ENCODE data around the gene CEP164.
A peak's percentile ranks its signal among the peaks of the same experiment; 100 is the strongest.

The CEP164 gene

DNA sequence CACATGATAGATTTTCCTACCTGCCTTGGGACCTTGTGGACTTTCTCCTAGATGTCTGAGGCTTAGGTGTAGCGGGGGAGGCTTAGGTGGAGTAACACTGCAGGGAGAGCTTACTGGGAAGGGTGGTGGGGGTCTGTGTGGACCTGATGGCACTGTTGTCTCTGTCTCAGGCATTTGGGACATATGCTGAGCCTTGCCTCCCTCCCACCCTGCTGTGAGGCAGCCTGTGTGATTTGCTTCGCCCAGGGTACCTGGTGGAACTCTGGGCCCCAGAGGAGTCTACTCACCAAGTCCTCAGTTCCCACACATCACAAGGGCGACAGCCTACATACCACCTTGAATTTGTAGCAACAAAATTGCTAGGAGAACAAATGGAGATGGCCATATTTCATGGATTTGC is 80.7 kb downstream of the CEP164 start:
- peak overlapping the region in 1 of 2 experiments; percentile 14 for H3K23ac ChIP-seq (ENCODE audit: low read length in 2 of 2)
- H3K4me2 ChIP-seq (ENCODE audit: low read length, poor library complexity, severe bottlenecking), result no peak overlapping the region
- no peak overlapping the region for H4K91ac ChIP-seq (ENCODE audit: low read length)
- 90% methylated on average over 2 of the region's 3 CpGs for WGBS
- H4K8ac ChIP-seq (ENCODE audit: low read length), result no peak overlapping the region
- no peaks in the 10 kb centered on the region for H3K79me1 ChIP-seq (replicated peaks; ENCODE audit: low read length, poor library complexity, severe bottlenecking)
- peaks cover 17% of the 10 kb centered on the region for H3K9me3 ChIP-seq (ENCODE audit: control insufficient read depth, low read length)
- no peak overlapping the region for H2AK5ac ChIP-seq (ENCODE audit: low read length, severe bottlenecking)
- no peak overlapping the region for H3K9ac ChIP-seq (ENCODE audit: low read length)
- H3K36me3 ChIP-seq (ENCODE audit: control insufficient read depth in 1 of 2, insufficient read depth in 2 of 2, low read depth in 1 of 2, low read length in 2 of 2), result peaks cover 63 to 87% of the 10 kb centered on the region in 2 experiments
- no peak overlapping the region for H3K4ac ChIP-seq (ENCODE audit: low read depth in 1 of 2, low read length in 2 of 2)
- no peak overlapping the region for H2BK120ac ChIP-seq (ENCODE audit: low read depth, low read length)
- no peak overlapping the region for H3K27ac ChIP-seq (ENCODE audit: low read length, poor library complexity, severe bottlenecking)
- no peak overlapping the region for H2AFZ ChIP-seq (ENCODE audit: low read depth, low read length)
- no peak overlapping the region for H2BK12ac ChIP-seq (ENCODE audit: low read length in 2 of 2)
- DNase-seq, result no peak
- H3K14ac ChIP-seq (ENCODE audit: low read length in 2 of 2), result no peak overlapping the region
- H3K18ac ChIP-seq (ENCODE audit: low read depth in 1 of 2, low read length in 2 of 2), result no peak overlapping the region
- H3K27me3 ChIP-seq (ENCODE audit: control insufficient read depth in 1 of 2, insufficient read depth in 1 of 2, low read length in 2 of 2), result no peaks in the 10 kb centered on the region
- no peak overlapping the region for H3K4me3 ChIP-seq (ENCODE audit: insufficient read depth in 1 of 2, low read depth in 1 of 2, low read length in 2 of 2)
- no peak overlapping the region for H2BK5ac ChIP-seq (ENCODE audit: low read depth, low read length, poor library complexity, severe bottlenecking)
- H2BK15ac ChIP-seq (ENCODE audit: low read depth, poor library complexity, severe bottlenecking), result no peak overlapping the region
- H3K4me1 ChIP-seq (ENCODE audit: control insufficient read depth, insufficient read depth, low read depth, low read length), result peaks cover 6% of the 10 kb centered on the region

DNA sequence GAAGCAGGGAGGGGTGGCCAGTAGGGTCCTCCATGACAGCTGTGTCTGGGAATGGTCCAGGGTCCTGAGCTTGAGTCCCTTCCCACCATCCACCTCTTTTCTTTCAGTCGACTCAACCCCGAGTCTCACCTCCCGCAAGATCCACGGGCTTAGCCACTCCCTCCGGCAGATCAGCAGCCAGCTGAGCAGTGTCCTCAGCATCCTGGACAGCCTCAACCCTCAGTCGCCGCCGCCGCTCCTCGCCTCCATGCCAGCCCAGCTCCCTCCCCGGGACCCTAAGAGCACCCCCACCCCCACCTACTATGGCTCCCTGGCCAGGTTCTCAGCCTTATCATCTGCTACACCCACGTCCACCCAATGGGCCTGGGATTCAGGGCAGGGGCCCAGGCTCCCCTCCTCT is 81.9 kb downstream of the CEP164 start:
- peaks cover 6% of the 10 kb centered on the region for H3K4me1 ChIP-seq (ENCODE audit: control insufficient read depth, insufficient read depth, low read depth, low read length)

DNA sequence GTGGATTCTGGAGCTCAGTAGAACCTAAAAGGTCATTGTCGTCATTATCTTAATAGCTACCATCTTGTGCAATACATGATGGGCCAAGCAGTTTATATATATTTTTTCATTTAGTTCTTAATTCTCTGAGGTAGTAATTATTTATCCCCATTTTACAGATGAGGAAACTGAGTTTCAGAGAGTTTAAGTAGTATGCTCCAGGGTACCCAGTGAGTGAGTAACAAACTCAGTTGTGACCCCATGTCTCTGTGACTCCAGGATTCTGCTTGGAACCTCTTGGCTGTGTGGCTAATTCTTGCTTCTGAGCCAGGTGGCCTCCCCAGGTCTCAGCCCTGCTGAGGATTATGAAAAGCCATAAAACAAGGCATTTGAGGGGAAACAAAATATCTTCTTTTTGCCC is 82.6 kb downstream of the CEP164 start:
- H3K18ac ChIP-seq (ENCODE audit: low read depth in 1 of 2, low read length in 2 of 2), result no peak overlapping the region
- H3K27ac ChIP-seq (ENCODE audit: low read length, poor library complexity, severe bottlenecking), result no peak overlapping the region
- WGBS, result no CpG with 5 or more reads among the region's 1 CpG
- no peak overlapping the region for H3K14ac ChIP-seq (ENCODE audit: low read length in 2 of 2)
- H3K27me3 ChIP-seq (ENCODE audit: control insufficient read depth in 1 of 2, insufficient read depth in 1 of 2, low read length in 2 of 2), result no peaks in the 10 kb centered on the region
- H3K9me3 ChIP-seq (ENCODE audit: control insufficient read depth, low read length), result peaks cover 12% of the 10 kb centered on the region
- no peaks in the 10 kb centered on the region for H3K79me1 ChIP-seq (replicated peaks; ENCODE audit: low read length, poor library complexity, severe bottlenecking)
- H2BK15ac ChIP-seq (ENCODE audit: low read depth, poor library complexity, severe bottlenecking), result no peak overlapping the region
- no peak overlapping the region for H4K8ac ChIP-seq (ENCODE audit: low read length)
- no peak overlapping the region for H2AK5ac ChIP-seq (ENCODE audit: low read length, severe bottlenecking)
- no peak overlapping the region for H3K9ac ChIP-seq (ENCODE audit: low read length)
- H2AFZ ChIP-seq (ENCODE audit: low read depth, low read length), result no peak overlapping the region
- no peak overlapping the region for H3K4ac ChIP-seq (ENCODE audit: low read depth in 1 of 2, low read length in 2 of 2)
- no peak overlapping the region for H3K4me2 ChIP-seq (ENCODE audit: low read length, poor library complexity, severe bottlenecking)
- no peak overlapping the region for H4K91ac ChIP-seq (ENCODE audit: low read length)
- no peak for DNase-seq
- no peak overlapping the region for H3K4me3 ChIP-seq (ENCODE audit: insufficient read depth in 1 of 2, low read depth in 1 of 2, low read length in 2 of 2)
- peaks cover 56 to 79% of the 10 kb centered on the region in 2 experiments for H3K36me3 ChIP-seq (ENCODE audit: control insufficient read depth in 1 of 2, insufficient read depth in 2 of 2, low read depth in 1 of 2, low read length in 2 of 2)
- peaks cover 6% of the 10 kb centered on the region for H3K4me1 ChIP-seq (ENCODE audit: control insufficient read depth, insufficient read depth, low read depth, low read length)
- no peak overlapping the region for H2BK5ac ChIP-seq (ENCODE audit: low read depth, low read length, poor library complexity, severe bottlenecking)
- H2BK12ac ChIP-seq (ENCODE audit: low read length in 2 of 2), result no peak overlapping the region
- H3K23ac ChIP-seq (ENCODE audit: low read length in 2 of 2), result no peak overlapping the region
- H2BK120ac ChIP-seq (ENCODE audit: low read depth, low read length), result no peak overlapping the region

More for the DNA sequence above, 81.9 kb downstream of the CEP164 start:
- no peak overlapping the region for H3K27ac ChIP-seq (ENCODE audit: low read length, poor library complexity, severe bottlenecking)
- no peak overlapping the region for H3K18ac ChIP-seq (ENCODE audit: low read depth in 1 of 2, low read length in 2 of 2)
- H3K36me3 ChIP-seq (ENCODE audit: control insufficient read depth in 1 of 2, insufficient read depth in 2 of 2, low read depth in 1 of 2, low read length in 2 of 2), result peaks cover 63 to 84% of the 10 kb centered on the region in 2 experiments
- no peak overlapping the region for H3K14ac ChIP-seq (ENCODE audit: low read length in 2 of 2)
- H2AFZ ChIP-seq (ENCODE audit: low read depth, low read length), result no peak overlapping the region
- H3K23ac ChIP-seq (ENCODE audit: low read length in 2 of 2), result no peak overlapping the region
- H3K4me3 ChIP-seq (ENCODE audit: insufficient read depth in 1 of 2, low read depth in 1 of 2, low read length in 2 of 2), result no peak overlapping the region
- no peak overlapping the region for H2BK5ac ChIP-seq (ENCODE audit: low read depth, low read length, poor library complexity, severe bottlenecking)
- no peak overlapping the region for H2BK15ac ChIP-seq (ENCODE audit: low read depth, poor library complexity, severe bottlenecking)
- no peak overlapping the region for H2BK12ac ChIP-seq (ENCODE audit: low read length in 2 of 2)
- peaks cover 17% of the 10 kb centered on the region for H3K9me3 ChIP-seq (ENCODE audit: control insufficient read depth, low read length)
- H4K8ac ChIP-seq (ENCODE audit: low read length), result no peak overlapping the region
- H3K9ac ChIP-seq (ENCODE audit: low read length), result no peak overlapping the region
- H2AK5ac ChIP-seq (ENCODE audit: low read length, severe bottlenecking), result no peak overlapping the region
- no peak overlapping the region for H2BK120ac ChIP-seq (ENCODE audit: low read depth, low read length)
- WGBS, result 97% methylated on average over 12 of the region's 12 CpGs
- no peak overlapping the region for H4K91ac ChIP-seq (ENCODE audit: low read length)
- no peak overlapping the region for H3K4ac ChIP-seq (ENCODE audit: low read depth in 1 of 2, low read length in 2 of 2)
- H3K4me2 ChIP-seq (ENCODE audit: low read length, poor library complexity, severe bottlenecking), result no peak overlapping the region
- DNase-seq, result no peak
- no peaks in the 10 kb centered on the region for H3K27me3 ChIP-seq (ENCODE audit: control insufficient read depth in 1 of 2, insufficient read depth in 1 of 2, low read length in 2 of 2)
- no peaks in the 10 kb centered on the region for H3K79me1 ChIP-seq (replicated peaks; ENCODE audit: low read length, poor library complexity, severe bottlenecking)

DNA sequence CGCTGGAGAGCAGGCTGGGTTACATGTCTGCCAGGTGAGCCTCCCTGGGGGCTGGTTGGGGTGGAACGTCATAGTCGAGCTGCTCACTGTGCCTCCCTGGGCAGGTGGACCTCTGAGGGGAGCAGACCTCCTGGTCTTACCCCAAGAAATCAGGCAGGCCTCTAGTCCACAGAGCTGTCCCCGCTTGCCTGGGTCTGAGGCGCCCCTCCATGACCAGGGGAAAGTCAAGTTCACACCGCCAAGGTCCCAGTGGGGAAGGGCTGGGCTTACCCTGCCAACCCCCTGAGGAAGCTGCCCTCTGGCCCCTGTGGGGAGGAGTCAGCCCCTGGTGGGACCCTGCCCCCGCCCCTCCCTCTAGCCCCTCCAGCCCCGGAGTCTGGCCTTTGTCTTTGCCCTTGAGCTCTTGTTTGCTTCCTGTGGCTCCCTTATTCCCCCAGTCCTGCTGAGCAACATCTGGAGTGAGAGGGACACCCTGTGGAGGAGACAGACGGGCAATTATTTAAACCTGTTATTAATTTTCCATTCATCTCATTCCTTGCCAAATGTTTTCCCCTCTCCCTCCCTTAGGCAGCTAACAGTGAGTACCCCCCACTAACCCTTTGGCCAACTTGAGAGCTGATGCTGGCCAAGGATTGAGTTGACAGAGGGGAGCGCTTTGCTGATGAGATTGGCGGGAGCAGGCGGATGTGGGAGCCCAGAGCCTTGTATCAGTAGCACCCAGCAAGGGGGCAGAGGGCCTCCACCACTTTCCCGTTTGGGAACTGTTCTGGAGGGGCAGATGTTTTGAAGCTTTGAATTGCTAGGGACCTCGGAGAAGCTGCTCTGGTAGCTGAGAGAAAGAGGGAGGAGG is 83.4 kb downstream of the CEP164 start:
- Histone ChIP-seq H3K18ac (ENCODE audit: low read depth in 1 of 2, low read length in 2 of 2) (no peak overlapping the region), H2BK120ac (ENCODE audit: low read depth, low read length) (no peak overlapping the region), H3K27me3 (ENCODE audit: control insufficient read depth in 1 of 2, insufficient read depth in 1 of 2, low read length in 2 of 2) (no peaks in the 10 kb centered on the region)

More for the DNA sequence above, 83.4 kb downstream of the CEP164 start:
- Histone ChIP-seq H3K79me1 (replicated peaks; ENCODE audit: low read length, poor library complexity, severe bottlenecking) (no peaks in the 10 kb centered on the region), H2AFZ (ENCODE audit: low read depth, low read length) (no peak overlapping the region), H3K14ac (ENCODE audit: low read length in 2 of 2) (no peak overlapping the region), H4K8ac (ENCODE audit: low read length) (no peak overlapping the region), H2BK5ac (ENCODE audit: low read depth, low read length, poor library complexity, severe bottlenecking) (no peak overlapping the region), H3K9me3 (ENCODE audit: control insufficient read depth, low read length) (peaks cover 5% of the 10 kb centered on the region), H3K4me2 (ENCODE audit: low read length, poor library complexity, severe bottlenecking) (no peak overlapping the region), H2BK15ac (ENCODE audit: low read depth, poor library complexity, severe bottlenecking) (no peak overlapping the region), H3K36me3 (ENCODE audit: control insufficient read depth in 1 of 2, insufficient read depth in 2 of 2, low read depth in 1 of 2, low read length in 2 of 2) (peaks cover 52 to 72% of the 10 kb centered on the region in 2 experiments), H3K4me1 (ENCODE audit: control insufficient read depth, insufficient read depth, low read depth, low read length) (peaks cover 6% of the 10 kb centered on the region), H3K4me3 (ENCODE audit: insufficient read depth in 1 of 2, low read depth in 1 of 2, low read length in 2 of 2) (no peak overlapping the region), H2AK5ac (ENCODE audit: low read length, severe bottlenecking) (no peak overlapping the region), H3K4ac (ENCODE audit: low read depth in 1 of 2, low read length in 2 of 2) (no peak overlapping the region), H3K9ac (ENCODE audit: low read length) (no peak overlapping the region), H2BK12ac (ENCODE audit: low read length in 2 of 2) (no peak overlapping the region), H3K27ac (ENCODE audit: low read length, poor library complexity, severe bottlenecking) (no peak overlapping the region), H3K23ac (ENCODE audit: low read length in 2 of 2) (no peak overlapping the region), H4K91ac (ENCODE audit: low read length) (no peak overlapping the region)
- no peak for DNase-seq
- WGBS, result 71% methylated on average over 12 of the region's 14 CpGs

All from mesenchymal stem cell (in vitro differentiated cells and primary cell).